Activated CD8-positive, alpha-beta memory T cell treated with anti-CD3 and anti-CD28 coated beads, Interleukin-2, amount 50 U/mL, for 1 hour (primary cell): ENCODE data around the gene KRTAP12-4.
"Not testable (repeated sequence)": the region's sequence is repeated elsewhere in the genome, so short reads cannot be mapped to it uniquely, and the experiment has no call there.

Experiments used
- DNase-seq: peaks from one replicate; pipeline ENCODE4 v3.0.0-alpha.2; 2020; ENCODE audit errors: extremely low read depth

Gene KRTAP12-4

GRCh38 chr21:44654576-44655175 lies at the start of gene KRTAP12-4:
TSS of gene KRTAP12-4 (minus strand) at chr21:44654659. CDS start at chr21:44654614, 45 bp downstream.
- no peak for DNase-seq

- DNase-seq: no peak
Observed at GRCh38 chr21:44703731-44704635, 49.5 kb upstream of the KRTAP12-4 start.

- DNase-seq: no peak
Observed at GRCh38 chr21:44702973-44703730, 48.7 kb upstream of the KRTAP12-4 start.

GRCh38 chr21:44702111-44702972 lies 47.9 kb upstream of the KRTAP12-4 start:
- no peak for DNase-seq

- no peak for DNase-seq
Observed at GRCh38 chr21:44701541-44701940, 47.1 kb upstream of the KRTAP12-4 start.

GRCh38 chr21:44701023-44701400 lies 46.6 kb upstream of the KRTAP12-4 start:
- DNase-seq: no peak

GRCh38 chr21:44700101-44701022 lies 45.9 kb upstream of the KRTAP12-4 start:
- no peak for DNase-seq

- no peak for DNase-seq
Observed at GRCh38 chr21:44699502-44700001, 45.1 kb upstream of the KRTAP12-4 start.

GRCh38 chr21:44697811-44698734 lies 43.6 kb upstream of the KRTAP12-4 start:
- no peak for DNase-seq

GRCh38 chr21:44697172-44697810 lies 42.8 kb upstream of the KRTAP12-4 start, which contains the start of gene KRTAP10-12:
TSS of gene KRTAP10-12 (plus strand) at chr21:44697172. CDS start at chr21:44697202, 30 bp downstream.
- not testable (repeated sequence) for DNase-seq

- no peak for DNase-seq
Observed at GRCh38 chr21:44696572-44696971, 42.1 kb upstream of the KRTAP12-4 start.

- no peak for DNase-seq
Observed at GRCh38 chr21:44695641-44696040, 41.2 kb upstream of the KRTAP12-4 start.

- DNase-seq: no peak
Observed at GRCh38 chr21:44695184-44695583, 40.7 kb upstream of the KRTAP12-4 start.

GRCh38 chr21:44694776-44695175 lies 40.3 kb upstream of the KRTAP12-4 start:
- no peak for DNase-seq

GRCh38 chr21:44692798-44693512 lies 38.5 kb upstream of the KRTAP12-4 start:
- no peak for DNase-seq

- no peak for DNase-seq
Observed at GRCh38 chr21:44691686-44692085, 37.2 kb upstream of the KRTAP12-4 start.

GRCh38 chr21:44689740-44690139 lies 35.3 kb upstream of the KRTAP12-4 start:
- not testable (repeated sequence) for DNase-seq

GRCh38 chr21:44687671-44688070 lies 33.2 kb upstream of the KRTAP12-4 start:
- DNase-seq: no peak
